Pons (tissue), 1 donor: ENCODE measurements around the gene RNU1-4.
"Not testable (repeated sequence)": the region's sequence is repeated elsewhere in the genome, so short reads cannot be mapped to it uniquely, and the experiment has no call there.

Experiments
- DNase-seq: peaks from one replicate; pipeline ENCODE4 v3.0.0-alpha.2; 2016; ENCODE audit warnings: low spot score

RNU1-4 gene

DNA sequence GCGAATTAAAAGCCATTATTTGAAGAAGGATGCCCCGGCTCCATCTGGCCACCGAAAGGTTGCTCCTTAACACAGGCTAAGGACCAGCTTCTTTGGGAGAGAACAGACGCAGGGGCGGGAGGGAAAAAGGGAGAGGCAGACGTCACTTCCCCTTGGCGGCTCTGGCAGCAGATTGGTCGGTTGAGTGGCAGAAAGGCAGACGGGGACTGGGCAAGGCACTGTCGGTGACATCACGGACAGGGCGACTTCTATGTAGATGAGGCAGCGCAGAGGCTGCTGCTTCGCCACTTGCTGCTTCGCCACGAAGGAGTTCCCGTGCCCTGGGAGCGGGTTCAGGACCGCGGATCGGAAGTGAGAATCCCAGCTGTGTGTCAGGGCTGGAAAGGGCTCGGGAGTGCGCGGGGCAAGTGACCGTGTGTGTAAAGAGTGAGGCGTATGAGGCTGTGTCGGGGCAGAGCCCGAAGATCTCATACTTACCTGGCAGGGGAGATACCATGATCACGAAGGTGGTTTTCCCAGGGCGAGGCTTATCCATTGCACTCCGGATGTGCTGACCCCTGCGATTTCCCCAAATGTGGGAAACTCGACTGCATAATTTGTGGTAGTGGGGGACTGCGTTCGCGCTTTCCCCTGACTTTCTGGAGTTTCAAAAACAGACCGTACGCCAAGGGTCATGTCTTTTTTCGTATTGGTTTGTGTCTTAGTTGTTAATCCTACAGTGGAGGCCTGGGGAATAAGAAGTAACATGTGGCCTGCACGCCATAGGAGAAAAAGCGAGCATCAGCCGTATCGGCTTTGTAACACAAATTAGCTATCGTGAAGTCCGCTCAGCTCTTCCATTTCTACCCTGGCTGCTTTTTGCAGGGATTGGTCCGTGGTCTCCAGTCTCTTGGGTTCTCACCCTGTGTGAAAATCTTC lies at the start of gene RNU1-4:
RNU1-4 (plus strand) TSS at position 470 of the 918 bp plus-strand sequence.
- DNase-seq: not testable (repeated sequence)

- not testable (repeated sequence) for DNase-seq
Measured at GRCh38 chr1:16690971-16691682, 49.2 kb upstream of the RNU1-4 start.

- DNase-seq: not testable (repeated sequence)
Measured at GRCh38 chr1:16692283-16692682, 48.0 kb upstream of the RNU1-4 start.

DNA sequence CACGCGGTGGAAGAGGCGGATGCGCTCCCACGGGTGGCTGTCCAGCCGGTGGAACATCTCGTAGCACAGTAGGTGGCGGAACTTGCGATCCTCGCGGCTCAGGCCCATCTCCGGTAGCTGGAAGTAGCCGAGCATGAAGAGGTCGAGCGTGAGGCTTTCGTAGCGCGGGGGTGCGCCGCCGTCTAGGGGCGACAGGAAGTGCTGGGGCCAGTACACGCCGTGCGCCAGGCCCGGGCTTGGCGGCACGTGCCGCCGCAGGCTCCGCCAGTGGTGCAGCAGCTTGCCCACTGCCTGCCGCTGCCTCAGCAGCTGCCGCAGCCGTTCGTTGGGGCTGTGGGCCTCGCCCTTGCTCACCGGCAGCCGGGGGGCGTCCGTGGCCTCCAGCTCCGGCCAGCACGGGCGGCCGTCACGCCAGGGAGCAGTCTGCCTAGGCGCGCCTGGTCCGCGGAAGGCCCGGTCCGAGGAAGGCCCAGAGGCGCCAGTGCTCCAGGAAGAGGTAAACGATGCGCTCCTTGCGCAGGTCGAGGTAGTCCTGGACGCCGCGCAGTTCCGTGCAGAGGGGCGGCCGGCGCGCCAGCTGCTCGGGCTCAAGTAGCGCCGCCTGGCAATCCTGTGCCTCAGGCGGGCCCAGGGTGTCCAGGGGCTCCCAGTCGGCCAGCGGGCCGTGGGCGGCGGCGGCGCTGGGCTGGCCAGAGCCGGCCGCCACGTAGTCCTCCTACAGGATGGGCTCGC lies 47.4 kb upstream of the RNU1-4 start:
- not testable (repeated sequence) for DNase-seq

GRCh38 chr1:16693449-16694307 lies 46.6 kb upstream of the RNU1-4 start:
- DNase-seq: not testable (repeated sequence)

DNA sequence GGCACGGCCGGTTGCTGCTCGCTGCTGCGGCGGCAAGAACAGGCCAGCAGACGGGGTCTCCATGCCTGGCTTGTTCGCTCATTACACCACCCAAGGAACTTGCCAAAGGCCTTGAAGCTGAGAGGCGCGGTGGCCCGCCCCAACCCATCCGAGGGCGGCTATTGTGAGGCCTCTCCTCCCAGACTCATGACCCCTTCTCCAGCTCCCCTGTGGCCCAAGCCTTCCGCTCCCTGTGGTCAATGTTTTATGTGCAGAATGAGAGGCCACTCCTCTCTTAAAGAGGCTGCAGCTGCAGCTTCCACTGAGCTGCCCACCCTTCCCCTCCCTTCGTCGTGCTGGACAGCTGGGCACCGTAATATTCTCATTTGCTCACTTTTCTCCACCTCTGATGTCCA lies 46.0 kb upstream of the RNU1-4 start:
- not testable (repeated sequence) for DNase-seq

- not testable (repeated sequence) for DNase-seq
Measured at GRCh38 chr1:16696507-16697150, 43.7 kb upstream of the RNU1-4 start.

DNA sequence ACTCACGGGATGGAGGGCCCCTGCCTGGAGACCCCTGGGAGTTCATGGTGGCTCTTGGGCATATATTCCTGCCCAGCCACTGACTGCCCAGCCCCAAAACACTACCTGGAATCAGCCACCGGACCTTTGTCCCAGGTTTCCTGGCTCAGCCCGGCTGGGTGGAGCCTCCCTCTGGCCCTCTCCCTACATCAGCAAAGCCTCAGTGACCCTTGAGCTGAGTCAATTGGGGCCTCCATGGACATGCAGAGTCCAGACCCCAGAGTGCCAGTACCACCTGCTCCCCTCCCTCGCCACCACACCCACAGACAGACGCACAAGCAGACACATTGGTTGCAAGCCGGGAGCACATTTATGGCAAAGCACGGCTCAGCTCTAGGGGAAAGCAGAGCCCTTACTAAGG lies 43.2 kb upstream of the RNU1-4 start:
- DNase-seq: not testable (repeated sequence)

DNA sequence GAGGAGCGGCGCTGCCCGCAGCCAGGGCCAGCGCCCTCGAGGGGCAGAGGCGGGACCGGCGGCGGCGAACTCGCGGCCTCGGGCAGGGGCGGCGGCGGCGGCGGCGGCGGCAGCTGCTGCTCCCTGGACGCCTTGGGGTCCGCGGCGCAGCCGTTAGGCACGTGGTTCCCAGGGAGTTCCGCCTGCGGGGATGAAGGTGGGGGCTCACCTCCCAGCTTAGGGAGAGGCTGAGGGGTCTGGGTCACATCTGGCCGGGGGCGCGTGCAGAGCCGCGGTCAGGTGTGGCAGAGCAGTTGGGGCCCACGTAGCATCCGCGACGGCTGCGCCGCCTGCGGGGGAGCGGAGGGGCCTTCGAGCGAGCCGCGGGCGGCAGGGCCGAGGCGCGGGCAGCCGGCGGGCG lies 40.9 kb upstream of the RNU1-4 start:
- DNase-seq: not testable (repeated sequence)

GRCh38 chr1:16700138-16700895 lies 40.0 kb upstream of the RNU1-4 start:
- DNase-seq: not testable (repeated sequence)

GRCh38 chr1:16701189-16701588 lies 39.1 kb upstream of the RNU1-4 start:
- not testable (repeated sequence) for DNase-seq

DNA sequence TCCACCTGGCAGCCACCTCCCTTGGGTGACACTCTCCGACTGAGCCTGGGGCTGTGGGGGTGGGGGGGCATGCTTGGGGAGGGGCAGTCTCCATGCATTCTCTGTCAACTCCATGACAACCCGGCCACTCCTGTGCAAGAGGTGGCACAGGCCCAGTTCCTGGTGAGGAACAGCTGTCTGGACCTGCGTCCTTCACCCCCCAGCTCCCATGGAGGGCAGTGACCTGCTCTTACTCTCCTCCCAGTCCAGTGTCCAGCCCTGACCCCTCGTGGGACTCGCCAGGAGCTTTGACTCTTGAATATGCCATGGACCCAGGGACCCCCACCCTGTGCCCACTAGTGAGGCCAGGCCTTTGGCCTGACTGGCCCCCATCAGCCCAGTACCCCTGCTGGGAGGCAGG lies 38.0 kb upstream of the RNU1-4 start:
- DNase-seq: not testable (repeated sequence)

GRCh38 chr1:16703141-16703540 lies 37.2 kb upstream of the RNU1-4 start:
- not testable (repeated sequence) for DNase-seq

DNA sequence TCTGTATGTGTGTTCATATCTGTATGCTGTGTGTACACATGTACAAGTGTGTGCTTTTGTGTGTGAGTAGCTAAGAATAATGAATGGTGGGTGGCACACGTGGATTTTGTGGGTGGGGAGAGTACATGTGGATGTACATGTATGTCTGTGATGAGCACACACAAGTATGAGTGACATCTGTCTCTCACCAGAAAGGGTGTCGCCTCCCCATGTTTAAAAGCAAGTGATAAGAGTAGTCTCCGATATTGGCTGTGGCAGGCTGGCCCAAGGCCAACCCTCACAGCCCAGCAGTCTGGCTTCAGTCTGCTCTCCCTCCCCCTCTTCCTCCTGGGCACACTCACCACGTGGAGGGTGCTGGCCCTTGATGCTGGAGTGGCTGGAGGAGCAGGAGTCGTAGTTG lies 36.7 kb upstream of the RNU1-4 start:
- DNase-seq: not testable (repeated sequence)

DNA sequence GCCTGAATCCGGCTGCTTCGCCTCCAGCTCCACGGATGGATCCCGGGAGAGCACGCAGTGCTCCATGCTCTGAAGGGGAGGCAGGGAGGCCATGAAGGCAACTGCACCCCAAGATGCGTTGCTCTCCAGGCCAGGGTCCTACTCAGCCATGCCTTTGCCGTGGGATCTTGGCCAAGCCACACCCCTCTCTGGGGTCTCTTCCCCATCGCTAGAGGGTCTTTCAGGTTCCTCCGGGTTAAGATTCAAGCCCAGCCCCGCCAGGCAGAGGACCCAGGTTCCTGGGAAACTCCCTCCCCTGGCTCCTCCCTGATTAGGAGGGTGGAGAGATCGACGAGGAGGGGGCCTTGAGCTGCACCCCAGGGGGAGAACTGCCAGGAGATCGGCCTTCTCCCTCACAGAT lies 36.2 kb upstream of the RNU1-4 start:
- not testable (repeated sequence) for DNase-seq

- not testable (repeated sequence) for DNase-seq
Measured at GRCh38 chr1:16704502-16705100, 35.7 kb upstream of the RNU1-4 start.

- not testable (repeated sequence) for DNase-seq
Measured at GRCh38 chr1:16706302-16706701, 34.0 kb upstream of the RNU1-4 start.

DNA sequence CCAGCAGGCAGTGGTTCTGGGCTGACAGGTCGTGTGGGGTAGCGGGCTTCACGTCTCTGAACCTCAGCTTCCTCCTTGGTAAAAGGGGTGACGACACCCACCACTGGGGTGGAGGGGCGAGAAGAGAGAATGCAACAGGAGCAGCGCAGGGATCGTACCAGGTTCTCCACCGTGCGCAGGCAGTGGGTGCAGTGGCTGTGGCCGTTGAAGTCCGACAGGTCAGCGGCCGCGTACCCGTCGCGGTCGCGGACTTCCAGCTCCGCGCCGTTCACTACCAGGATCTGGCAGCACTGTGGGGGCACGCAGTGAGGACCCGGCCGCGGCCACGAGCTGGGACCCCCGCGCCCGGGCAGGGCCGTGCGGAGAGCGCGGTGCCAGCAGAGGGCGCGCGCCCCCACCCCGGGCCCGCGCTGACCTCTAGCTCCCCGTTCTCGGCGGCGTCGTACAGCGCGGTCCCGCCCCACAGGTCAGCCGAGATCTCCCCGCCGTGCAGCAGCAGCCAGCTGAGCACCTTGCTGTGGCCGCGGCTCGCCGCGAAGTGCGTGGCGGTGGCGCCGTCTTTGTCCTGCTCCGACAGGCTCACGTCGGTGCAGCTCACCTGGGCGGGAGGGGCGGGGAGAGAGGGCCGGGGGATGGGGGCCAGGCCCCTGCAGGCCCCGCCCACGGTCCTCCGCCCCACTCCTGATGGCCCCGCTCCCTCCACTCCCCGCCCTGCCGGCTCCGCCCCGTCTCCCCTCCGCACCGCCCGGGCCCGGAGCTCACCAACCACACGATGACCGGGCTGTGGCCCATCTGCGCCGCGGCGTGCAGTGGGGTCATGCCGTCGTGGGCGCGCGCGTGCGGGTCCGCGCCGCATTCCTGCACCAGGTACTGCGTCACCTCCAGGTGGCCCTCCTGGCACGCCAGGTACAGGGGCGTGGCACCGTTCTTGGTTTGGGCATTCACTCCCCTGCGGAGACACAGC lies 32.9 kb upstream of the RNU1-4 start:
- DNase-seq: not testable (repeated sequence)
